Neural cell (in vitro differentiated cells): Measurements from ENCODE around the gene PEX11B. TPM values are rescaled to one million over a fixed set of nuclear protein-coding genes. Genes with fewer than 3 reads are reported as not detected.

ENCODE experiments used
- H2AFZ ChIP-seq: fragments of 200-600, 300-800 bp; sonication (generic), shearing (Covaris generic); 2 replicates; pipeline ENCODE4 v1.6.0; 2014; ENCODE audit warnings: low read depth, mild to moderate bottlenecking, antibody characterized with exemption, low read length, moderate library complexity
- H3F3A ChIP-seq: fragments of 200-600 bp; shearing (Covaris generic); 2 replicates; pipeline ENCODE4 v1.6.1; 2016; ENCODE audit warnings: mild to moderate bottlenecking, moderate library complexity, mixed read lengths, antibody characterized with exemption, low read length; ENCODE audit not compliant: insufficient read depth, poor library complexity, severe bottlenecking
- H3K27ac ChIP-seq: fragments of 200-600, 300-800 bp; sonication (generic), shearing (Covaris generic); 2 replicates; pipeline ENCODE4 v1.5.1; 2014; ENCODE audit warnings: mild to moderate bottlenecking, low read length, moderate library complexity
- H3K27me3 ChIP-seq: fragments of 300-800, 200-600 bp; sonication (generic), shearing (Covaris generic); 2 replicates; pipeline ENCODE4 v1.6.0; 2014; ENCODE audit warnings: mild to moderate bottlenecking, low read depth, low read length, moderate library complexity; ENCODE audit not compliant: insufficient read depth
- H3K36me3 ChIP-seq: fragments of 300-800, 200-600 bp; sonication (generic), shearing (Covaris generic); 2 replicates; pipeline ENCODE4 v1.5.1; 2014; ENCODE audit warnings: mild to moderate bottlenecking, antibody characterized with exemption, low read length, moderate library complexity; ENCODE audit not compliant: insufficient read depth
- H3K4me2 ChIP-seq: fragments of 300-800, 200-600 bp; sonication (generic), shearing (Covaris generic); 2 replicates; pipeline ENCODE4 v1.6.0; 2014; ENCODE audit warnings: mild to moderate bottlenecking, low read length
- H3K4me3 ChIP-seq: fragments of 300-800, 200-600 bp; sonication (generic), shearing (Covaris generic); 2 replicates; pipeline ENCODE4 v1.5.1; 2014; ENCODE audit warnings: mild to moderate bottlenecking, low read length, moderate library complexity
- H3K79me2 ChIP-seq: fragments of 200-600 bp; shearing (Covaris generic); replicated peaks from 2 replicates; pipeline ENCODE4 v1.6.0; 2014; ENCODE audit warnings: mild to moderate bottlenecking, low read length, moderate library complexity; ENCODE audit not compliant: insufficient read depth
- H3K9ac ChIP-seq: fragments of 300-800, 200-600 bp; sonication (generic), shearing (Covaris generic); 2 replicates; pipeline ENCODE4 v1.6.1; 2016; ENCODE audit warnings: mild to moderate bottlenecking, low read length, mixed read lengths
- H3K9me2 ChIP-seq: fragments of 200-600 bp; shearing (Covaris generic); 2 replicates; pipeline ENCODE4 v1.6.1; 2016; ENCODE audit warnings: mild to moderate bottlenecking, low read length, mixed read lengths; ENCODE audit not compliant: insufficient read depth
- H3K9me3 ChIP-seq: fragments of 200-600, 300-800 bp; sonication (generic), shearing (Covaris generic); 2 replicates; pipeline ENCODE4 v1.6.1; 2016; ENCODE audit warnings: mild to moderate bottlenecking, mixed run types, low read length, moderate library complexity, mixed read lengths
- H4K20me1 ChIP-seq: fragments of 200-600 bp; shearing (Covaris generic); 2 replicates; pipeline ENCODE4 v1.6.1; 2016; ENCODE audit warnings: mild to moderate bottlenecking, mixed run types; ENCODE audit not compliant: insufficient read depth
- EP300 ChIP-seq: fragments of 450-650 bp; conservative IDR thresholded peaks from 2 replicates; pipeline ENCODE4 v1.6.1; 2014; ENCODE audit warnings: antibody characterized with exemption, mild to moderate bottlenecking, moderate library complexity; ENCODE audit not compliant: poor library complexity, severe bottlenecking
- EZH2 ChIP-seq: fragments of 200-600, 300-800 bp; shearing (Covaris generic), sonication (generic); IDR thresholded peaks from 2 replicates; pipeline ENCODE4 v1.6.1; 2014; ENCODE audit warnings: antibody characterized with exemption, low read length, borderline replicate concordance, mild to moderate bottlenecking; ENCODE audit not compliant: insufficient read depth, poor library complexity, severe bottlenecking
- MXI1 ChIP-seq: fragments of 450-650 bp; conservative IDR thresholded peaks from 2 replicates; pipeline ENCODE4 v1.6.1; 2014; ENCODE audit warnings: antibody characterized with exemption, mild to moderate bottlenecking; ENCODE audit not compliant: poor library complexity, severe bottlenecking
- POLR2AphosphoS5 ChIP-seq: IDR thresholded peaks from 2 replicates; pipeline ENCODE4 v1.6.1; 2012
- RAD21 ChIP-seq: fragments of 450-650 bp; conservative IDR thresholded peaks from 2 replicates; pipeline ENCODE4 v1.6.1; 2014; ENCODE audit warnings: antibody characterized with exemption, mild to moderate bottlenecking, moderate library complexity
- SMC3 ChIP-seq: fragments of 450-650 bp; conservative IDR thresholded peaks from 2 replicates; pipeline ENCODE4 v1.6.1; 2014; ENCODE audit warnings: antibody characterized with exemption, mild to moderate bottlenecking, moderate library complexity; ENCODE audit not compliant: poor library complexity
- TAF1 ChIP-seq: IDR thresholded peaks from 2 replicates; pipeline ENCODE4 v1.6.1; 2012; ENCODE audit warnings: low read depth
- polyA plus RNA-seq: library from polyadenylated mRNA; depleted of rRNA; stranded (reverse); fragments of >200 nt; gene quantifications from 2 replicates; pipeline ENCODE4 v1.2.3, GENCODE V29; 2014
- TF ChIP-seq, protein P1 (sequence below): fragments of 450-650 bp; IDR thresholded peaks from 2 replicates; pipeline ENCODE4 v1.5.1; 2014; ENCODE audit warnings: antibody characterized with exemption, mild to moderate bottlenecking, moderate library complexity; ENCODE audit not compliant: poor library complexity, severe bottlenecking
- TF ChIP-seq, protein P2 (sequence below): IDR thresholded peaks from 2 replicates; pipeline ENCODE4 v1.6.1; 2012; ENCODE audit warnings: borderline replicate concordance

PEX11B gene
- polyA plus RNA-seq, 1 donor from 2014 or later = 52.4 TPM

DNA sequence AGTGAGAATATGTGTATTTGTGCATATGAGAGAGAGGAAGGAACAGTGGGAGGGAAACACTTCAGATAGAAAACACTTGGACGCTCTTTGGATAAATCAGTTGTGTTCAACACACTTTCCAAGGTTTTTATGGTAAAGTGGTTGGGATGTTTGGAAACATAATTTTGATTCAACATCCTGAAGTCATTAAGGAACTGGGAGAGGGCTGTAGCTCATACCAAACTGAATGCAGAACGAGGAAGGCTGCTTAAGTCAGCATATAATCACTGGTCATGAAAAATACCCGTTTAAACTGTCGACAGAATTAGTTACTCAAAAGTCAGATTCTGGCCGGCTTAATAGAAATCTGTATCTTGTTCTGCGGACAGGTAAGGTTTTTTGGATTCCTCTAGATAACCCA, 24.4 kb upstream of the PEX11B start:
- H3K27me3 ChIP-seq = no peaks in the 10 kb centered on the region
- H3K79me2 ChIP-seq = no peaks in the 10 kb centered on the region
- no peak overlapping the region for H3K27ac ChIP-seq
- H3K36me3 ChIP-seq = no peaks in the 10 kb centered on the region
- no peak overlapping the region for H2AFZ ChIP-seq
- H3K9me3 ChIP-seq = no peaks in the 10 kb centered on the region
- no peak overlapping the region for H3K4me2 ChIP-seq
- no peaks in the 10 kb centered on the region for H4K20me1 ChIP-seq
- H3K4me3 ChIP-seq = no peak overlapping the region
- H3F3A ChIP-seq = no peaks in the 10 kb centered on the region
- TF ChIP-seq POLR2AphosphoS5 (no peak), MXI1 (no peak), SMC3 (no peak), EZH2 (no peak), TAF1 (no peak), EP300 (no peak), RAD21 (no peak)
- TF ChIP-seq, protein P1, sequence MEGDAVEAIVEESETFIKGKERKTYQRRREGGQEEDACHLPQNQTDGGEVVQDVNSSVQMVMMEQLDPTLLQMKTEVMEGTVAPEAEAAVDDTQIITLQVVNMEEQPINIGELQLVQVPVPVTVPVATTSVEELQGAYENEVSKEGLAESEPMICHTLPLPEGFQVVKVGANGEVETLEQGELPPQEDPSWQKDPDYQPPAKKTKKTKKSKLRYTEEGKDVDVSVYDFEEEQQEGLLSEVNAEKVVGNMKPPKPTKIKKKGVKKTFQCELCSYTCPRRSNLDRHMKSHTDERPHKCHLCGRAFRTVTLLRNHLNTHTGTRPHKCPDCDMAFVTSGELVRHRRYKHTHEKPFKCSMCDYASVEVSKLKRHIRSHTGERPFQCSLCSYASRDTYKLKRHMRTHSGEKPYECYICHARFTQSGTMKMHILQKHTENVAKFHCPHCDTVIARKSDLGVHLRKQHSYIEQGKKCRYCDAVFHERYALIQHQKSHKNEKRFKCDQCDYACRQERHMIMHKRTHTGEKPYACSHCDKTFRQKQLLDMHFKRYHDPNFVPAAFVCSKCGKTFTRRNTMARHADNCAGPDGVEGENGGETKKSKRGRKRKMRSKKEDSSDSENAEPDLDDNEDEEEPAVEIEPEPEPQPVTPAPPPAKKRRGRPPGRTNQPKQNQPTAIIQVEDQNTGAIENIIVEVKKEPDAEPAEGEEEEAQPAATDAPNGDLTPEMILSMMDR = no peak
- TF ChIP-seq, protein P2, sequence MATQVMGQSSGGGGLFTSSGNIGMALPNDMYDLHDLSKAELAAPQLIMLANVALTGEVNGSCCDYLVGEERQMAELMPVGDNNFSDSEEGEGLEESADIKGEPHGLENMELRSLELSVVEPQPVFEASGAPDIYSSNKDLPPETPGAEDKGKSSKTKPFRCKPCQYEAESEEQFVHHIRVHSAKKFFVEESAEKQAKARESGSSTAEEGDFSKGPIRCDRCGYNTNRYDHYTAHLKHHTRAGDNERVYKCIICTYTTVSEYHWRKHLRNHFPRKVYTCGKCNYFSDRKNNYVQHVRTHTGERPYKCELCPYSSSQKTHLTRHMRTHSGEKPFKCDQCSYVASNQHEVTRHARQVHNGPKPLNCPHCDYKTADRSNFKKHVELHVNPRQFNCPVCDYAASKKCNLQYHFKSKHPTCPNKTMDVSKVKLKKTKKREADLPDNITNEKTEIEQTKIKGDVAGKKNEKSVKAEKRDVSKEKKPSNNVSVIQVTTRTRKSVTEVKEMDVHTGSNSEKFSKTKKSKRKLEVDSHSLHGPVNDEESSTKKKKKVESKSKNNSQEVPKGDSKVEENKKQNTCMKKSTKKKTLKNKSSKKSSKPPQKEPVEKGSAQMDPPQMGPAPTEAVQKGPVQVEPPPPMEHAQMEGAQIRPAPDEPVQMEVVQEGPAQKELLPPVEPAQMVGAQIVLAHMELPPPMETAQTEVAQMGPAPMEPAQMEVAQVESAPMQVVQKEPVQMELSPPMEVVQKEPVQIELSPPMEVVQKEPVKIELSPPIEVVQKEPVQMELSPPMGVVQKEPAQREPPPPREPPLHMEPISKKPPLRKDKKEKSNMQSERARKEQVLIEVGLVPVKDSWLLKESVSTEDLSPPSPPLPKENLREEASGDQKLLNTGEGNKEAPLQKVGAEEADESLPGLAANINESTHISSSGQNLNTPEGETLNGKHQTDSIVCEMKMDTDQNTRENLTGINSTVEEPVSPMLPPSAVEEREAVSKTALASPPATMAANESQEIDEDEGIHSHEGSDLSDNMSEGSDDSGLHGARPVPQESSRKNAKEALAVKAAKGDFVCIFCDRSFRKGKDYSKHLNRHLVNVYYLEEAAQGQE = no peak
- no peaks in the 10 kb centered on the region for H3K9me2 ChIP-seq
- H3K9ac ChIP-seq = no peak overlapping the region

DNA sequence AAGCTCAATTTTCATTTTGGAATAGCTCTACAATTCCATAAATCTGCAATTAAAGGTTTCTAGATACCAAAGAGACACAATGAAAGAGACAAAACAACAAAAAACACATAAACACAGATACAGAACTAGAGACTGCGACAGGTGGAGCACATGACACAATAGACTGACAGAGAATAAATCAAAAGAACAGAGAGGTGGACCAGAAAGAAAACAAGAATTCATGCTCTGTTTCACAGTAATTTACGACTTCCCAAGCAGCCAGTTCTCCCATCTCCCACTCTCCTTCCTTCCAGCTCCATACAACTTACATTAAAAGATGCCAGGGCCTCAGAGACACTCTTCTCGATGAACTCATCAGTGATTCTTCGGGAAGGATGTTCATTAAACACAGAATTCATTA, 23.9 kb upstream of the PEX11B start:
- Histone ChIP-seq H3K27ac (no peak overlapping the region), H3K9me2 (no peaks in the 10 kb centered on the region), H3K4me2 (no peak overlapping the region), H3K27me3 (no peaks in the 10 kb centered on the region), H3F3A (no peaks in the 10 kb centered on the region), H3K4me3 (no peak overlapping the region), H4K20me1 (no peaks in the 10 kb centered on the region), H3K9ac (no peak overlapping the region), H3K36me3 (no peaks in the 10 kb centered on the region), H3K9me3 (no peaks in the 10 kb centered on the region), H2AFZ (no peak overlapping the region), H3K79me2 (no peaks in the 10 kb centered on the region)
- TF ChIP-seq SMC3 (no peak), POLR2AphosphoS5 (no peak), EZH2 (no peak), MXI1 (no peak), TAF1 (no peak), RAD21 (no peak), EP300 (no peak)
- TF ChIP-seq, protein P2 = no peak
- TF ChIP-seq, protein P1 = no peak
